ENCODE data around the gene PDCD2L. TPM values are rescaled to one million over a fixed set of nuclear protein-coding genes. Genes with fewer than 3 reads are reported as not detected.
"Not testable (repeated sequence)": the region's sequence is repeated elsewhere in the genome, so short reads cannot be mapped to it uniquely, and the experiment has no call there.

The PDCD2L gene
- total RNA-seq, 1 experiment from 2014 or later: 43.3 TPM

DNA sequence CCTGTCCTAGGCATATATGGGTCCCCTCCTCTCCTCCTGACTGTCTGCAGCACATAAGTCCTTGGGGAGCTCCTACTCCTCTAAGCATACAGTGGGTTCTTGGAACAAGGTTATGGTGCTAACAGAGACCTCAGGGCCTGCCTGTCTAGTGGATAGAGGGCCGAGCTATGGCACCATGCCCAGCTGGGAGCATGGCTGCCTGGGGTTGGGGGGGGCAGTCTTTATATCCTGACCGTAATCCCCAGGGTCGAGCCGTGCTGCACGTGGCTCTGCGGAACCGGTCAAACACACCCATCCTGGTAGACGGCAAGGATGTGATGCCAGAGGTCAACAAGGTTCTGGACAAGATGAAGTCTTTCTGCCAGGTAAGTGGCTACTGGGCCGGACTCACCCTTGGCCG is 35.9 kb upstream of the PDCD2L start:
- no peak overlapping the region for H2AK5ac ChIP-seq (ENCODE audit: insufficient read length, low read length)
- no peak overlapping the region for H4K5ac ChIP-seq (ENCODE audit: insufficient read length, low read depth, low read length)
- H3K4ac ChIP-seq (ENCODE audit: low read depth, low read length): no peak overlapping the region
- H2BK120ac ChIP-seq (ENCODE audit: low read depth, low read length, poor library complexity, severe bottlenecking): no peak overlapping the region
- no peak overlapping the region for H2BK15ac ChIP-seq (ENCODE audit: low read depth, low read length)
- no peak overlapping the region for H3K56ac ChIP-seq (ENCODE audit: insufficient read length, low read depth, low read length)
- no peak overlapping the region for H3K18ac ChIP-seq (ENCODE audit: insufficient read length, low read depth, low read length)
- H3K4me2 ChIP-seq (ENCODE audit: insufficient read depth, insufficient read length, low read length): no peak overlapping the region
- peaks cover 7% of the 10 kb centered on the region; the same call in 1 of the 2 replicates for H3K79me2 ChIP-seq (ENCODE audit: insufficient read depth, low read length)
- no peak overlapping the region for H4K8ac ChIP-seq (replicated peaks; ENCODE audit: insufficient read length, low read depth, low read length)
- no peak overlapping the region; a peak in 2 of 5 replicates for H3K4me3 Mint-ChIP-seq
- no peak overlapping the region for H3K14ac ChIP-seq (ENCODE audit: insufficient read depth, low read length)
- H3K4me1 Mint-ChIP-seq: peaks cover 15 to 20% of the 10 kb centered on the region in 2 experiments
- H4K91ac ChIP-seq (ENCODE audit: insufficient read length, low read depth, low read length): no peak overlapping the region
- no peaks in the 10 kb centered on the region for H3K27me3 ChIP-seq (ENCODE audit: insufficient read depth, low read length)
- no peak overlapping the region for H2BK12ac ChIP-seq (ENCODE audit: insufficient read length, low read depth, low read length)
- peaks cover 7% of the 10 kb centered on the region for H3K23me2 ChIP-seq (ENCODE audit: insufficient read length, low read depth, low read length, poor library complexity, severe bottlenecking)
- no peak overlapping the region for H2BK5ac ChIP-seq (ENCODE audit: insufficient read length, low read length)
- H3K79me1 ChIP-seq (ENCODE audit: insufficient read depth, low read depth, low read length, poor library complexity, severe bottlenecking): peaks cover 11% of the 10 kb centered on the region
- WGBS (ENCODE audit: extremely low coverage, insufficient read length, low lambda C conversion rate): no CpG with 5 or more reads among the region's 10 CpGs
- no peak overlapping the region for H3K27ac ChIP-seq (ENCODE audit: insufficient read length, low read depth, low read length)
- H2BK20ac ChIP-seq (ENCODE audit: low read depth, low read length, poor library complexity, severe bottlenecking): no peak overlapping the region
- H3K27me3 Mint-ChIP-seq (ENCODE audit: low read depth): peaks cover 1% of the 10 kb centered on the region; the same call in 1 of the 2 replicates
- H3K4me1 ChIP-seq (ENCODE audit: insufficient read depth, low read length): peaks cover 2% of the 10 kb centered on the region; the same call in 1 of the 2 replicates
- H3K23ac ChIP-seq (ENCODE audit: insufficient read length, low read depth, low read length): no peak overlapping the region
- H3K9me3 Mint-ChIP-seq: no peaks in the 10 kb centered on the region
- no peak overlapping the region for H2AFZ ChIP-seq (ENCODE audit: low read length)
- peaks cover 45 to 66% (median 62%) of the 10 kb centered on the region in 3 experiments for H3K36me3 Mint-ChIP-seq (ENCODE audit: insufficient read depth in 1 of 3, low read depth in 3 of 3)
- no peak overlapping the region for H3K9ac ChIP-seq (ENCODE audit: extremely low read depth, insufficient read length, low read length)
- H3T11ph ChIP-seq (ENCODE audit: low read length): no peak overlapping the region
- DNase-seq: no peak
- no peak overlapping the region for H3K27ac Mint-ChIP-seq
- peaks cover 3% of the 10 kb centered on the region for H4K20me1 ChIP-seq (ENCODE audit: control insufficient read depth, insufficient read depth, insufficient read length)
- no peak for TF ChIP-seq CTCF (conservative IDR thresholded peaks at IDR 0.05)
- H3K9me3 ChIP-seq (ENCODE audit: control insufficient read depth, low read depth, low read length): no peaks in the 10 kb centered on the region

DNA sequence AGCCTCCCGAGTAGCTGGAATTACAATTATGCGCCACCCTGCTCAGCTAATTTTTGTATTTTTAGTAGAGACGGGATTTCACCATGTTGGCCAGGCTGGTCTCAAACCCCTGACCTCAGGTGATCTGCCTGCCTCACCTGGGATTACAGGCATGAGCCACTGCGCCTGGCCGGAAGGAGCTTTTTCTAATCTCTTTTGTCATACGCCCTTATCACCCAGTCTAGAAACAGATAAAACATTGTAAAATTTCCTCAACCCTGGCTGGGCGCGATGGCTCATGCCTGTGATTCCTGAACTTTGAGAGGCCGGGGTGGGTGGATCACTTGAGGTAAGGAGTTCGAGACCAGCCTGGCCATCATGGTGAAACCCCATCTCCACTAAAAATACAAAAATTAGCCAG is 35.0 kb upstream of the PDCD2L start:
- H3K79me2 ChIP-seq (ENCODE audit: insufficient read depth, low read length); H3K27ac ChIP-seq (ENCODE audit: insufficient read length, low read depth, low read length); H2AFZ ChIP-seq (ENCODE audit: low read length): not testable (repeated sequence)

More for the DNA sequence above, 35.0 kb upstream of the PDCD2L start:
- H3T11ph ChIP-seq (ENCODE audit: low read length); H3K23me2 ChIP-seq (ENCODE audit: insufficient read length, low read depth, low read length, poor library complexity, severe bottlenecking); H2BK5ac ChIP-seq (ENCODE audit: insufficient read length, low read length); H2BK120ac ChIP-seq (ENCODE audit: low read depth, low read length, poor library complexity, severe bottlenecking); DNase-seq; H3K23ac ChIP-seq (ENCODE audit: insufficient read length, low read depth, low read length); H3K27ac Mint-ChIP-seq; H3K27me3 ChIP-seq (ENCODE audit: insufficient read depth, low read length); H2BK12ac ChIP-seq (ENCODE audit: insufficient read length, low read depth, low read length); H2BK20ac ChIP-seq (ENCODE audit: low read depth, low read length, poor library complexity, severe bottlenecking); H3K4me3 Mint-ChIP-seq; H4K20me1 ChIP-seq (ENCODE audit: control insufficient read depth, insufficient read depth, insufficient read length); H3K4me2 ChIP-seq (ENCODE audit: insufficient read depth, insufficient read length, low read length); H2AK5ac ChIP-seq (ENCODE audit: insufficient read length, low read length); H4K91ac ChIP-seq (ENCODE audit: insufficient read length, low read depth, low read length); H3K14ac ChIP-seq (ENCODE audit: insufficient read depth, low read length); H3K27me3 Mint-ChIP-seq (ENCODE audit: low read depth); H3K56ac ChIP-seq (ENCODE audit: insufficient read length, low read depth, low read length); H3K9ac ChIP-seq (ENCODE audit: extremely low read depth, insufficient read length, low read length); H3K18ac ChIP-seq (ENCODE audit: insufficient read length, low read depth, low read length); H4K8ac ChIP-seq (replicated peaks; ENCODE audit: insufficient read length, low read depth, low read length); H3K4me1 ChIP-seq (ENCODE audit: insufficient read depth, low read length); H2BK15ac ChIP-seq (ENCODE audit: low read depth, low read length); H4K5ac ChIP-seq (ENCODE audit: insufficient read length, low read depth, low read length); H3K9me3 ChIP-seq (ENCODE audit: control insufficient read depth, low read depth, low read length); H3K9me3 Mint-ChIP-seq; H3K4ac ChIP-seq (ENCODE audit: low read depth, low read length): not testable (repeated sequence)
- WGBS (ENCODE audit: extremely low coverage, insufficient read length, low lambda C conversion rate): no CpG with 5 or more reads among the region's 10 CpGs
- H3K79me1 ChIP-seq (ENCODE audit: insufficient read depth, low read depth, low read length, poor library complexity, severe bottlenecking): peaks cover 11% of the 10 kb centered on the region
- Mint-ChIP-seq H3K4me1 (peaks cover 15 to 20% of the 10 kb centered on the region in 2 experiments), H3K36me3 (ENCODE audit: insufficient read depth in 1 of 3, low read depth in 3 of 3) (peaks cover 45 to 72% (median 68%) of the 10 kb centered on the region in 3 experiments)
